ENCODE measurements around the gene LY6G6D. TPM values are rescaled to one million over a fixed set of nuclear protein-coding genes. Genes with fewer than 3 reads are reported as not detected.
A peak's percentile ranks its signal among the peaks of the same experiment; 100 is the strongest.

Gene LY6G6D
- polyA plus RNA-seq, 4 donors = 0.22 TPM; not detected in 3

DNA sequence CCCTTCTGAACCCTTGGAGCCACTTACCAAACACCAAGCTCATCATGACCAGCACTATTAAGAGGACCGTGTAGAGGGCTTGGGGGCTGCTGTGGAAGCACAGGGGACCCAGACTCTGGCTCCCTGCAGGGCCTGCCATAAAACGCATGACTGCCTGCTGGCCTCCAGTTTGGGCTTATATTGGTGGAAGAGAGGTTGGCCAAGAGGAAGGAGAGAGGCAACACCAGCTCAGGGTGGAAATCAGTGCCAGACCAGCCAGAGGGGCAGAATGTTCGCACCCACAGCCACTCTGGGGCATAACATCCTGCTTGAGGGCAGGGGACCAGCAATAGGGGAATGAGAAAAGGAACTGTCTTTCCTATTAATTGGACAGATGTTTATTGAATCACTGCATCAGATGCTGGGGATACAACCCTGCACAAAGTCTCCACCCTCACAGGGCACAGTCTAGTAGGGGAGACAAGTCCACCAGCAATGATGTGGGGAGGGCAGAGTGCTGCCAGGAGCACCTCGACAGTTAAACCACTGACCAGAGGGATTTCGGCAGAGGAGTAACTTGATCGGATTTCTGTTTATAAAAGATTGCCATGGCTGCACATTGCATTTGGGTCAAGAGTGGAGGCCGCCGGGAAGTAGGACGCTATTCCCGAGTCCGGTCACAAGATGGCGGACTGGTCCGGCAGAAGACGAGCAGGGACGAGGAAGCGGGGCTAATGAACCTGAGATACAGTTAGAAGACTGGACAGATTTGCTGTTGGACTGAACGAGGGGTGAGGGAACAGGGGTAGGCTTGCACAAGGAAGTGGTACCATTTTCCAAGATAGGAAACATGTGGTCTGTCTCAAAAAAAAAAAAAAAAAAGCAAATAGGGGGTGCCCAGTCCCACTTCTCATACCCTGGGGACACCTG, 34.7 kb upstream of the LY6G6D start, which contains the start of gene LY6G5C:
Gene LY6G5C (minus strand): TSS at position 842 of the 909 bp plus-strand sequence. CDS start 694 bp downstream, at position 148.
- Histone ChIP-seq H3K9me3 (ENCODE audit: control insufficient read depth in 2 of 2, insufficient read depth in 1 of 2, low read depth in 1 of 2, low read length in 1 of 2) (no peaks in the 10 kb centered on the region), H3K36me3 (ENCODE audit: control insufficient read depth in 3 of 3, insufficient read depth in 2 of 3, low read depth in 1 of 3, low read length in 3 of 3) (peaks cover 0 to 23% (median 0%) of the 10 kb centered on the region in 3 donors), H3K4me3 (ENCODE audit: low read depth in 1 of 3, low read length in 3 of 3) (peak within 1 kb of the TSS; percentile 38 to 57 (median 45)), H3K4me1 (ENCODE audit: control insufficient read depth in 3 of 3, insufficient read depth in 2 of 3, low read depth in 1 of 3, low read length in 2 of 3) (peaks cover 0 to 33% (median 4%) of the 10 kb centered on the region in 3 donors), H3K27ac (ENCODE audit: low read depth in 1 of 3, low read length in 2 of 3) (peak within 1 kb of the TSS; percentile 52 to 88 (median 77)), H3K27me3 (ENCODE audit: control insufficient read depth in 3 of 3, insufficient read depth in 3 of 3, low read length in 3 of 3) (no peaks in the 10 kb centered on the region)
- WGBS, 3 donors = 13 to 17% (median 13%) methylated on average over 17 of the region's 17 CpGs
- no peak for FAIRE-seq
- peak; percentile 83 to 89 for DNase-seq

DNA sequence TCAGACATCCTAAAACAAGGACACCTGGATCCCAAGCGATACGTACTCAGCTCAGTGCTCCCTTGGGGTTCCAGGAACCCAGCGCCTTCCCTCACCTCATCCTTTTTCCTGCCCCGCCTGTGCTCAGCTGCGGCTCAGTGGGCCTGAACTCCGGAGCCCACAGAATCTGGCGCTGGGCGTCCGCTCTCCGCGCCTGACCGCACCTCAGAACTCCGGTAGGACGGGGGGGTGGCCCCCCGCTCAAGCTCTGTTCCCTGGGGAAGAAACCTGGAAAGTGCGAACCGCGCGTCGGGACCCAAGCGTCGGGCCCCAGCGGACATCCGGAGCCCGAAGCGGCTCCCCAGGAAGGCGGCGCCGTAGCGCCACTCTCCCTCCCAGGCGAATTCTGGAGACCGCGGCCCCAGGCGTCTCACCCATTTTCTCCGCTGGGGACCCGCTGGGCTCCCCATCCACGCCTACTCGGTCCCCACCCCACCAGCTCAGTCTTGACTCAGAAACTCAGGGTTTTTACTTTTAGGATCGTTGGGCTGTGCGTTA, 33.9 kb upstream of the LY6G6D start:
- DNase-seq = peak; percentile 42 to 75
- peak overlapping the region; percentile 38 to 57 (median 45) for H3K4me3 ChIP-seq (ENCODE audit: low read depth in 1 of 3, low read length in 3 of 3)
- no peak for FAIRE-seq
- no peaks in the 10 kb centered on the region for H3K27me3 ChIP-seq (ENCODE audit: control insufficient read depth in 3 of 3, insufficient read depth in 3 of 3, low read length in 3 of 3)
- H3K9me3 ChIP-seq (ENCODE audit: control insufficient read depth in 2 of 2, insufficient read depth in 1 of 2, low read depth in 1 of 2, low read length in 1 of 2) = no peaks in the 10 kb centered on the region
- H3K36me3 ChIP-seq (ENCODE audit: control insufficient read depth in 3 of 3, insufficient read depth in 2 of 3, low read depth in 1 of 3, low read length in 3 of 3) = peaks cover 0 to 30% (median under 1%) of the 10 kb centered on the region in 3 donors
- WGBS, 3 donors = 0 to 2% (median 1%) methylated on average over 20 to 40 of the region's 40 CpGs
- H3K27ac ChIP-seq (ENCODE audit: low read depth in 1 of 3, low read length in 2 of 3) = peak overlapping the region; percentile 52 to 88 (median 77)
- peaks cover 0 to 33% (median 4%) of the 10 kb centered on the region in 3 donors for H3K4me1 ChIP-seq (ENCODE audit: control insufficient read depth in 3 of 3, insufficient read depth in 2 of 3, low read depth in 1 of 3, low read length in 2 of 3)

DNA sequence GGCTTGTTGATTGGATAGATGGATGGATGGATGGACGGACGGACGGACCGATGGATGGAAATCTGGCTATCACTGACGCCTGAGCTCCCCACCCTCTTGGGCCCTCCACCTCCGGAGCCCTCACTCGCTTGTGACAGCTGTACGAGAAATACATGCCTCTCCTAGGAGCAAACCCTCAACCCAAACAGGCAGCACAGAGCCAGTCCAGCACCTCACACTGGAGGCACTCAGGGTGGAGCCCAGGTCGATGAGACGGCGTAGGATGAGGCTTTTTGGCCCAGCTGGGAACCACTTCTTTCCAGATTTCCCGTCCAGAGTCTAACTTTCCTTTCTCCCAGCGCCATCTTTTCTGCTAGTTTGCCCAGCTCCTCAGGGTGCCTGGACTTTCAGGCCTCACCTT, 31.6 kb upstream of the LY6G6D start:
- no peak for FAIRE-seq
- Histone ChIP-seq H3K27ac (ENCODE audit: low read depth in 1 of 3, low read length in 2 of 3) (peak overlapping the region; percentile 49 to 88 (median 72)), H3K4me3 (ENCODE audit: low read depth in 1 of 3, low read length in 3 of 3) (peak overlapping the region in 2 of 3 donors; percentile 18 to 57), H3K36me3 (ENCODE audit: control insufficient read depth in 3 of 3, insufficient read depth in 2 of 3, low read depth in 1 of 3, low read length in 3 of 3) (peaks cover 3 to 49% (median 8%) of the 10 kb centered on the region in 3 donors), H3K4me1 (ENCODE audit: control insufficient read depth in 3 of 3, insufficient read depth in 2 of 3, low read depth in 1 of 3, low read length in 2 of 3) (peaks cover 0 to 33% (median 4%) of the 10 kb centered on the region in 3 donors), H3K9me3 (ENCODE audit: control insufficient read depth in 2 of 2, insufficient read depth in 1 of 2, low read depth in 1 of 2, low read length in 1 of 2) (no peaks in the 10 kb centered on the region), H3K27me3 (ENCODE audit: control insufficient read depth in 3 of 3, insufficient read depth in 3 of 3, low read length in 3 of 3) (no peaks in the 10 kb centered on the region)
- DNase-seq = peak in 1 of 2 donors; percentile 44
- WGBS, 3 donors = 43 to 65% (median 60%) methylated on average over 13 of the region's 13 CpGs

DNA sequence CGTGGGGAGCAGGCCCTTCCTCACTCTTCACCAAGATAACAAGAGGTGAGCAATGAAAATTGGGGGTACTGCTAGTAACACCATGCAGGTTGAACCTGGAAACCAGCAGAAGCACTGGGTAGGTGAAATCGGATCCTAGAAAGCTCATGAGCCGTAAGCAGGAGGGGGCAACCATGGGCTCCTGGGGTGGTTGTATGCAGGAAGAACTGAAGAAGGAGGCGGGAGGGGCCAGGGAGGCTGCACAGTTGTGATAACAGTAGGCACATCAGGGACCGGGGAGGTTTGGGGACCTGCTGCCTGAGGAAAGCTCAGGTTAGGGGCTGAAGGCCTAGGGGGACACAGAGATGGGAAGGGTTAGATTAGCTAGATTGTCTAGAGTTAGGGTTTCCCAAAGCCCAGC, 28.7 kb upstream of the LY6G6D start:
- H3K36me3 ChIP-seq (ENCODE audit: control insufficient read depth in 3 of 3, insufficient read depth in 2 of 3, low read depth in 1 of 3, low read length in 3 of 3) = peaks cover 7 to 77% (median 8%) of the 10 kb centered on the region in 3 donors
- DNase-seq (no peak), FAIRE-seq (no peak)
- H3K4me3 ChIP-seq (ENCODE audit: low read depth in 1 of 3, low read length in 3 of 3) = no peak overlapping the region
- no peaks in the 10 kb centered on the region for H3K27me3 ChIP-seq (ENCODE audit: control insufficient read depth in 3 of 3, insufficient read depth in 3 of 3, low read length in 3 of 3)
- H3K9me3 ChIP-seq (ENCODE audit: control insufficient read depth in 2 of 2, insufficient read depth in 1 of 2, low read depth in 1 of 2, low read length in 1 of 2) = no peaks in the 10 kb centered on the region
- H3K27ac ChIP-seq (ENCODE audit: low read depth in 1 of 3, low read length in 2 of 3) = no peak overlapping the region
- WGBS, 3 donors = 86 to 88% (median 86%) methylated on average over 5 of the region's 5 CpGs
- peaks cover 0 to 36% (median 0%) of the 10 kb centered on the region in 3 donors for H3K4me1 ChIP-seq (ENCODE audit: control insufficient read depth in 3 of 3, insufficient read depth in 2 of 3, low read depth in 1 of 3, low read length in 2 of 3)

DNA sequence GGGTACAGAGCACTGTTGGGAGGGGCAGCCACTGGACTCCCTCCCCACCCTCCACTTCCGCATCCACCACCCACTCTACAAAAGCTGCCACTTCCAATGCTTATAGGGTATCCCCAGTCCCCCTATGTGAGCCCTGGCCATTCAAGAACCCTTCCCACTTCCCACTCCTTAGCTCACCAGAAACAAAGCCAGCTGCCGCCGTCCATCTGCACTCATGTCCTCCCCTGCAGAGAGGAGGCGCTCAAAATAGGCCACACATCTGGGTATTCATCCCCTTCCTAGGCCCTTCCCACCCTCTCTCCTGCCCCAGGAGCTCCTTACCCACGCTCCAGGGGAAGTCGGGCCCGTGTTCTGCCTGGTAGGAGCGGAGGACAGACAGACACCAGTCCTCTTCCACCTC, 27.8 kb upstream of the LY6G6D start:
- no peak overlapping the region for H3K27ac ChIP-seq (ENCODE audit: low read depth in 1 of 3, low read length in 2 of 3)
- peaks cover 8 to 82% (median 10%) of the 10 kb centered on the region in 3 donors for H3K36me3 ChIP-seq (ENCODE audit: control insufficient read depth in 3 of 3, insufficient read depth in 2 of 3, low read depth in 1 of 3, low read length in 3 of 3)
- no peak overlapping the region for H3K4me3 ChIP-seq (ENCODE audit: low read depth in 1 of 3, low read length in 3 of 3)
- 86 to 94% (median 89%) methylated on average over 8 of the region's 8 CpGs for WGBS, 3 donors
- H3K4me1 ChIP-seq (ENCODE audit: control insufficient read depth in 3 of 3, insufficient read depth in 2 of 3, low read depth in 1 of 3, low read length in 2 of 3) = peaks cover 0 to 32% (median 0%) of the 10 kb centered on the region in 3 donors
- no peaks in the 10 kb centered on the region for H3K27me3 ChIP-seq (ENCODE audit: control insufficient read depth in 3 of 3, insufficient read depth in 3 of 3, low read length in 3 of 3)
- no peak for DNase-seq
- no peak for FAIRE-seq
- no peaks in the 10 kb centered on the region for H3K9me3 ChIP-seq (ENCODE audit: control insufficient read depth in 2 of 2, insufficient read depth in 1 of 2, low read depth in 1 of 2, low read length in 1 of 2)

DNA sequence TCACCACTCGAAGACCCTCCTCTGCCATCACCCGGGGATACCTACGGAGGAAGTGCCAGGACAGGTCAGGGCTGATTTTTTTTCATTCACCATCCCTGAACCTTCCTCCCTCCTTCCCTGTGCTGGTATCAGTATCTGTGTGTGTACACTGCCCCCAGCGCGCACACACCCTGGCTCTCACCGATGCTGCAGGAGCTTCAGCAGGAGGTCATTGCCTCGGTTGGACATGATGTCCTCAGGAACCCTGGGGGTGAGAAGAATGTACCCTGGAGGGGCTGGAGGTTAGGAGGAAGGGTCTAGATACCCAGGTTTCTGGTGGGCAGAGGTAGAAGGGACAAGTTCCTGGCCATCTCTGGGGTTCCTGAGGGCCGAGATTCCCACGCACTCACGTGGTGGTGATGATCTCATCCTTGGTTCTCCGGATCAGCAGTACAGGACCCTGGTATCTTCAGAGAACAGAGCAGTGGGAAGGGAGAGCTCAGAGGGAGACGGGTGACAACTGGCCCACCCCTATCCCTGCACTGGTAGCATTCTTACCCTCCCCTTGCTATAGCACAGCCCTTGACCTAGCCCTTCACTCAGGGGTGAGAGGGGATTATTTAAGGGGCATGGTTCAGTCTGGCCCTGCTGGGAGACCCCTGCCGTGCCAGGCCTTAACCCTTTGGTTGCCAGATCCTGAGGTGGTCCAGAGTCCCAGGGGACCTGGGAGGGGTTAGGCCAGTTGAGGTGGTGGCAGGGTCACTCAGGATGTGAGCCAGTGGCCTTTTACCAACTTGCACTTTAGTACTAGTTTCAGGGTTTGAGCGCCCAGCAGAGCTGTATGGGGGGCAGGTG, 27.1 kb upstream of the LY6G6D start:
- Histone ChIP-seq H3K36me3 (ENCODE audit: control insufficient read depth in 3 of 3, insufficient read depth in 2 of 3, low read depth in 1 of 3, low read length in 3 of 3) (peaks cover 10 to 89% (median 12%) of the 10 kb centered on the region in 3 donors), H3K4me1 (ENCODE audit: control insufficient read depth in 3 of 3, insufficient read depth in 2 of 3, low read depth in 1 of 3, low read length in 2 of 3) (peaks cover 0 to 27% (median 0%) of the 10 kb centered on the region in 3 donors), H3K4me3 (ENCODE audit: low read depth in 1 of 3, low read length in 3 of 3) (no peak overlapping the region), H3K9me3 (ENCODE audit: control insufficient read depth in 2 of 2, insufficient read depth in 1 of 2, low read depth in 1 of 2, low read length in 1 of 2) (no peaks in the 10 kb centered on the region), H3K27ac (ENCODE audit: low read depth in 1 of 3, low read length in 2 of 3) (no peak overlapping the region), H3K27me3 (ENCODE audit: control insufficient read depth in 3 of 3, insufficient read depth in 3 of 3, low read length in 3 of 3) (no peaks in the 10 kb centered on the region)
- DNase-seq (no peak), FAIRE-seq (no peak)
- 88 to 93% (median 92%) methylated on average over 14 of the region's 14 CpGs for WGBS, 3 donors

DNA sequence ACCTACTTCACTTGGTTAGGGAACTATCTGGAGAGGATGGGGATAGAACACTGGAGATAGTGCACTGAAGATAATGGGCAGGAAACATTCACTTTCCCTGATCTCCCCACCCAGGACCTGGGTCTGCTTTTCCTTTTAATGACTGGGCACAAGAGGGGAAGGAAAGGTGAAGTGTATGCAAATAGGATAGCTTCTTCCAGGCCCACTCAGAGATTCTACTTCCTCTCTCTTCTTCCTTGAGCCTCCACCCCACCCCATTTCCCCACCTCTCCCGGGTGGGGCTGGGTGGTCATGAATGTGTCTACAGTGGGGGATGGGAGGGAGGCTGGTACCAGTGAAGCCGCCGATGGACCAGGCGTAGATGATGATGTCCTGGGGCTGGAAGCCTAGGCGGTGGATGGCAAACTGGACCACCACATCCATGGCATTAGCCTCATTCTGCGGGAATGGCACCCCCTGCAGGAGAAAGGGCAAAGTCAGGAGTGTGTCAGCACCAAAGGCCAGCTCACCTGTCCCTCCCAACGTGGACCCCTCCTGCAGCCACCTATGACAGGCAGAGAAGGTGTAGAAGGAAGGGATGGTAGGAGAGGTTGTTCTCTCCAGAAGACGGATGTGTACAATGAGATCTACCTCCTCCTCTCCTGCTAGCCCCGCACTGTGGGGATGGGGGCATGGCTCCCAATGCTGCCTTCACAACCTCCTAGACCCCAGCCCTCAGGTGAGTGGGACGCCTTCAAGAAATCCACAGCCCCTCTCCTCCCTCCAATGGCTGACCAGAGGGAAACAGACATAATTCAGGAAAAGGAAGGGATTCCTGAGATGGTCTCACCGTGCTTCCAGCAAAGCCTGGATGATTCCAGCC, 25.7 kb upstream of the LY6G6D start:
- peak overlapping the region; percentile 22 to 92 (median 71) for H3K27ac ChIP-seq (ENCODE audit: low read depth in 1 of 3, low read length in 2 of 3)
- FAIRE-seq (no peak), DNase-seq (no peak)
- no peak overlapping the region for H3K4me3 ChIP-seq (ENCODE audit: low read depth in 1 of 3, low read length in 3 of 3)
- peaks cover 13 to 93% (median 16%) of the 10 kb centered on the region in 3 donors for H3K36me3 ChIP-seq (ENCODE audit: control insufficient read depth in 3 of 3, insufficient read depth in 2 of 3, low read depth in 1 of 3, low read length in 3 of 3)
- H3K4me1 ChIP-seq (ENCODE audit: control insufficient read depth in 3 of 3, insufficient read depth in 2 of 3, low read depth in 1 of 3, low read length in 2 of 3) = peaks cover 0 to 15% (median 0%) of the 10 kb centered on the region in 3 donors
- 77 to 79% (median 78%) methylated on average over 11 of the region's 11 CpGs for WGBS, 3 donors
- H3K27me3 ChIP-seq (ENCODE audit: control insufficient read depth in 3 of 3, insufficient read depth in 3 of 3, low read length in 3 of 3) = no peaks in the 10 kb centered on the region
- H3K9me3 ChIP-seq (ENCODE audit: control insufficient read depth in 2 of 2, insufficient read depth in 1 of 2, low read depth in 1 of 2, low read length in 1 of 2) = no peaks in the 10 kb centered on the region
